Measurements from ENCODE around the gene SHISA9.
A peak's percentile ranks its signal among the peaks of the same experiment; 100 is the strongest.

SHISA9 gene

GRCh38 chr16:13060932-13061331, 159.5 kb downstream of the SHISA9 start:
- Histone ChIP-seq H3K9me3 (no peaks in the 10 kb centered on the region), H3K4me1 (no peaks in the 10 kb centered on the region), H3K4me2 (no peak overlapping the region), H3K4me3 (no peak overlapping the region), H3K36me3 (no peaks in the 10 kb centered on the region), H3K9ac (no peak overlapping the region), H4K20me1 (no peaks in the 10 kb centered on the region), H3K27ac (no peak overlapping the region), H3K27me3 (no peaks in the 10 kb centered on the region)
- TF ChIP-seq Cebpa-rat (IDR thresholded peaks at IDR 0.05): no peak

DNA sequence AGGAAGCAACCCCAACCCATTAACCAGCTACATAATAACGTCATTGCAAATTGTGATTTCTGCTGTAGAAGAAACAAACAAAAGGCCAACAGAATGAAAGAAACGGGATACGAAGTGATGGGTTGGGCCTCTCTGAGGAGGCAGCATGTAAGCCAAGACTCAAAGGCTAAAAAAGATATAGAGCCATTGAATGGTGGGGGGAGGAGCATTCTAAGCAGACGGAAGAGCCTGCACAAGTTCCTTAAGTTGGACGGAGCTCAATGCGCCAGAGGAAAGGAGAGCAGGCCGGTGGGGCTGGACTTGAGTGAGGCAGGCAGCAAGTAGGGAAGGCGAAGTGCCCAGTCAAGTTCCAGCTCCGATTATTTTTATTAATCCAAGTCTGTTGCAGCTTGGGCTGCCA, 160.3 kb downstream of the SHISA9 start:
- H3K4me3 ChIP-seq: no peak overlapping the region
- no peak for TF ChIP-seq Cebpa-rat (IDR thresholded peaks at IDR 0.05)
- H3K9ac ChIP-seq: no peak overlapping the region
- H3K4me2 ChIP-seq: no peak overlapping the region
- no peaks in the 10 kb centered on the region for H4K20me1 ChIP-seq
- no peaks in the 10 kb centered on the region for H3K36me3 ChIP-seq
- no peaks in the 10 kb centered on the region for H3K9me3 ChIP-seq
- no peak overlapping the region for H3K27ac ChIP-seq
- H3K27me3 ChIP-seq: no peaks in the 10 kb centered on the region
- H3K4me1 ChIP-seq: no peaks in the 10 kb centered on the region

- Histone ChIP-seq H3K27me3 (no peaks in the 10 kb centered on the region), H4K20me1 (no peaks in the 10 kb centered on the region), H3K9ac (no peak overlapping the region), H3K36me3 (no peaks in the 10 kb centered on the region), H3K4me3 (no peak overlapping the region), H3K27ac (no peak overlapping the region), H3K4me2 (no peak overlapping the region), H3K4me1 (no peaks in the 10 kb centered on the region), H3K9me3 (no peaks in the 10 kb centered on the region)
- TF ChIP-seq Cebpa-rat (IDR thresholded peaks at IDR 0.05): no peak
These were observed 160.8 kb downstream of the SHISA9 start for GRCh38 chr16:13062219-13062618.

- Histone ChIP-seq H3K27ac (no peak overlapping the region), H3K4me1 (no peaks in the 10 kb centered on the region), H3K27me3 (no peaks in the 10 kb centered on the region), H3K36me3 (no peaks in the 10 kb centered on the region), H3K9me3 (no peaks in the 10 kb centered on the region), H4K20me1 (no peaks in the 10 kb centered on the region), H3K4me2 (no peak overlapping the region), H3K4me3 (no peak overlapping the region), H3K9ac (no peak overlapping the region)
- TF ChIP-seq Cebpa-rat (IDR thresholded peaks at IDR 0.05): peak; percentile 95
These were observed 162.1 kb downstream of the SHISA9 start for GRCh38 chr16:13063457-13063856.

- Histone ChIP-seq H3K4me2 (no peak overlapping the region), H3K27me3 (no peaks in the 10 kb centered on the region), H3K4me3 (no peak overlapping the region), H3K27ac (no peak overlapping the region), H3K9ac (no peak overlapping the region), H3K9me3 (no peaks in the 10 kb centered on the region), H3K36me3 (no peaks in the 10 kb centered on the region), H4K20me1 (no peaks in the 10 kb centered on the region), H3K4me1 (no peaks in the 10 kb centered on the region)
- no peak for TF ChIP-seq Cebpa-rat (IDR thresholded peaks at IDR 0.05)
These were observed 163.4 kb downstream of the SHISA9 start for GRCh38 chr16:13064821-13065220.

GRCh38 chr16:13067648-13068047, 166.2 kb downstream of the SHISA9 start:
- no peak overlapping the region for H3K27ac ChIP-seq
- no peak for TF ChIP-seq Cebpa-rat (IDR thresholded peaks at IDR 0.05)
- H4K20me1 ChIP-seq: no peaks in the 10 kb centered on the region
- H3K9me3 ChIP-seq: no peaks in the 10 kb centered on the region
- no peak overlapping the region for H3K4me3 ChIP-seq
- H3K9ac ChIP-seq: no peak overlapping the region
- H3K27me3 ChIP-seq: no peaks in the 10 kb centered on the region
- H3K4me1 ChIP-seq: no peaks in the 10 kb centered on the region
- H3K36me3 ChIP-seq: no peaks in the 10 kb centered on the region
- no peak overlapping the region for H3K4me2 ChIP-seq

- Histone ChIP-seq H3K9me3 (no peaks in the 10 kb centered on the region), H3K4me2 (no peak overlapping the region), H3K4me3 (no peak overlapping the region), H3K36me3 (no peaks in the 10 kb centered on the region), H3K9ac (no peak overlapping the region), H3K27me3 (no peaks in the 10 kb centered on the region), H3K27ac (no peak overlapping the region), H3K4me1 (no peaks in the 10 kb centered on the region), H4K20me1 (no peaks in the 10 kb centered on the region)
- TF ChIP-seq Cebpa-rat (IDR thresholded peaks at IDR 0.05): no peak
These were observed 167.7 kb downstream of the SHISA9 start for GRCh38 chr16:13068912-13069583.

DNA sequence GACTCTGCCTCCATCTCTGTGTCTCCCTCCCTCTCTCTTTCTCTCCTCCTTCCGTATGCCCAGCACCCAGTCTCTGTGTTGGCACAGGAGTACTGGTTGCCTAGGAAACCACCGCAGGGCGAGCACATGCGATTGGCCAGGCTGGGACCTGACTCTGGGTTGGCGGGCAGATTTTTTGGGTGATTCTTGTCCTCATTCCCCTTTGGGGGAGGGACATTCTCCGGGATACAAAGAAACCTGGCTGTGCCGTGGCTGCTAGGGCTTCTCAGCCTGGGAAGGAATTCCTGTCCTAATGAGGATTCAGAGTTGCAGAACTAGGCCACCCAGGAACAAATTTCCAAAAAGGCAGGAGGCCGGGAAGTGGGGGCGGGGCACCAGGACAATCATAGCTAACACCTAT, 168.9 kb downstream of the SHISA9 start:
- Histone ChIP-seq H3K27ac (no peak overlapping the region), H3K27me3 (no peaks in the 10 kb centered on the region), H3K9me3 (no peaks in the 10 kb centered on the region), H3K4me2 (no peak overlapping the region), H3K36me3 (no peaks in the 10 kb centered on the region), H3K9ac (no peak overlapping the region), H3K4me3 (no peak overlapping the region), H3K4me1 (no peaks in the 10 kb centered on the region), H4K20me1 (no peaks in the 10 kb centered on the region)
- TF ChIP-seq Cebpa-rat (IDR thresholded peaks at IDR 0.05): no peak

DNA sequence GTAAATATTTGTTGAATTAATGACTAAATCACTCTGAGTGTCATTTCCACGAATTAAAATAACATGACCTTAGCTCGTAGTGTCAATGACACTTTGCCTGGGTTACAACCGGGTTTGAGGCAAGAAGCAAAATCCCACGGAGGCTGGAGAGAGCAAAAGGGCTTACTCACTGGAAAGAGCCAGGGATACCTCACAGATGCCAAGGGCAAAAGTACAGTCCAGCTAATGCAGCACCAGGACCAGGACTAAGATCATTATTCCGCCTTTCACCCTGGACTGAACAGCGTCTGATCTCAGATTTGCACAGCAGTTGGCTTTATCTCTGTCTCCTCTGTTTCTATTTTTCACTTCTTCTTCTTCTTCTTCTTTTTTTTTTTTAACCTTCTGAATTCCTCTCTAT, 175.5 kb downstream of the SHISA9 start:
- no peak for TF ChIP-seq Cebpa-rat (IDR thresholded peaks at IDR 0.05)
- Histone ChIP-seq H3K4me3 (no peak overlapping the region), H3K4me2 (no peak overlapping the region), H3K27me3 (no peaks in the 10 kb centered on the region), H4K20me1 (no peaks in the 10 kb centered on the region), H3K27ac (no peak overlapping the region), H3K9me3 (no peaks in the 10 kb centered on the region), H3K4me1 (peaks cover 6% of the 10 kb centered on the region; the same call in 1 of the 2 replicates), H3K9ac (no peak overlapping the region), H3K36me3 (no peaks in the 10 kb centered on the region)

- H3K4me3 ChIP-seq: no peak overlapping the region
- no peak overlapping the region for H3K4me2 ChIP-seq
- no peak for TF ChIP-seq Cebpa-rat (IDR thresholded peaks at IDR 0.05)
- peaks cover 6% of the 10 kb centered on the region; the same call in 1 of the 2 replicates for H3K4me1 ChIP-seq
- H3K36me3 ChIP-seq: no peaks in the 10 kb centered on the region
- H4K20me1 ChIP-seq: no peaks in the 10 kb centered on the region
- H3K9ac ChIP-seq: no peak overlapping the region
- H3K9me3 ChIP-seq: no peaks in the 10 kb centered on the region
- no peak overlapping the region for H3K27ac ChIP-seq
- no peaks in the 10 kb centered on the region for H3K27me3 ChIP-seq
These were observed 176.4 kb downstream of the SHISA9 start for GRCh38 chr16:13077816-13078215.

DNA sequence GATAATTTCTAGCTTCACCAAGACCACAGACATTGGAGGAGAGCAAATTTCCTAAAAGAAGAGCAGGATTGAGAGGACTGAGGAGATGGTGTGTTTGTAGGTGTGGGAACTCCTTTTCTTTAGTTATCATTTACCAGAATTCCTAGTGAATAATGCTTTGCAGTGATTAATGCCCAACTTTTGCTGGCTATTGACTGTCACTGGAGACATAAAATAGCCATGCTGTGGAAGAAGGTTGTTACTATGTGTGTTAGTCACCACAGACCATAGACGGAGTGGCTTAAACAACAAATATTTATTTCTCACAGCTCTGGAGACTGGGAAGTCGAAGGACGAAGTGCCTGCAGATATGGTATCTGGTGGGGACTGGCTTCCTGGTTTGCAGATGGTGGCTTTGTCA, 179.1 kb downstream of the SHISA9 start:
- Histone ChIP-seq H3K9me3 (no peaks in the 10 kb centered on the region), H3K4me3 (no peak overlapping the region), H3K27ac (no peak overlapping the region), H4K20me1 (no peaks in the 10 kb centered on the region), H3K36me3 (no peaks in the 10 kb centered on the region), H3K4me2 (no peak overlapping the region), H3K4me1 (peaks cover 6% of the 10 kb centered on the region; the same call in 1 of the 2 replicates), H3K9ac (no peak overlapping the region), H3K27me3 (no peaks in the 10 kb centered on the region)
- no peak for TF ChIP-seq Cebpa-rat (IDR thresholded peaks at IDR 0.05)
